Endodermal cell (in vitro differentiated cells): ENCODE results near the gene DLX4. TPM values are rescaled to one million over a fixed set of nuclear protein-coding genes. Genes with fewer than 3 reads are reported as not detected.
A peak's percentile ranks its signal among the peaks of the same experiment; 100 is the strongest.

Source experiments
- DNase-seq: peaks from one replicate; pipeline ENCODE4 v3.0.0-alpha.2; 2017
- H3K27ac ChIP-seq: 2 replicates; pipeline ENCODE4 v1.5.1; 2013; ENCODE audit warnings: mild to moderate bottlenecking, low read depth, low read length, moderate library complexity
- H3K27me3 ChIP-seq: 2 replicates; pipeline ENCODE4 v1.6.1; 2013; ENCODE audit warnings: mild to moderate bottlenecking, low read length, moderate library complexity; ENCODE audit not compliant: insufficient read depth, control insufficient read depth, poor library complexity, severe bottlenecking
- H3K36me3 ChIP-seq: 2 replicates; pipeline ENCODE4 v1.7.0; 2013; ENCODE audit warnings: mild to moderate bottlenecking, low read length, moderate library complexity; ENCODE audit not compliant: control insufficient read depth, insufficient read depth
- H3K4me1 ChIP-seq: one replicate; pipeline ENCODE4 v1.7.0; 2013; ENCODE audit warnings: low read length; ENCODE audit not compliant: control insufficient read depth, insufficient read depth
- H3K4me3 ChIP-seq: 2 replicates; pipeline ENCODE4 v1.5.1; 2013; ENCODE audit warnings: mild to moderate bottlenecking, low read length, moderate library complexity
- H3K9ac ChIP-seq: 2 replicates; pipeline ENCODE4 v1.6.1; 2013; ENCODE audit warnings: mild to moderate bottlenecking, low read length, moderate library complexity; ENCODE audit not compliant: poor library complexity, severe bottlenecking; ENCODE audit errors: extremely low read depth
- H3K9me3 ChIP-seq: 2 replicates; pipeline ENCODE4 v1.6.1; 2013; ENCODE audit warnings: mild to moderate bottlenecking, low read length, moderate library complexity; ENCODE audit not compliant: control insufficient read depth
- H3K27ac Mint-ChIP-seq: 2 replicates; pipeline ENCODE4 v1.8.0; 2020; ENCODE audit warnings: mixed read lengths
- H3K27me3 Mint-ChIP-seq: 2 replicates; pipeline ENCODE4 v1.8.0; 2021; ENCODE audit warnings: mild to moderate bottlenecking, mixed read lengths; ENCODE audit not compliant: insufficient read depth
- H3K36me3 Mint-ChIP-seq: 2 replicates; pipeline ENCODE4 v1.8.0; 2020; ENCODE audit warnings: low read depth, mixed read lengths
- H3K4me1 Mint-ChIP-seq: 2 replicates; pipeline ENCODE4 v1.8.0; 2020; ENCODE audit warnings: mixed read lengths
- H3K4me3 Mint-ChIP-seq: 2 replicates; pipeline ENCODE4 v1.8.0; 2020; ENCODE audit warnings: mild to moderate bottlenecking, moderate library complexity, mixed read lengths
- H3K9me3 Mint-ChIP-seq: 2 replicates; pipeline ENCODE4 v1.8.0; 2020; ENCODE audit warnings: mild to moderate bottlenecking, mixed read lengths
- CTCF ChIP-seq: fragments of 200-600 bp; sonication (generic); conservative IDR thresholded peaks from 2 replicates; pipeline ENCODE4 v1.5.0; 2021; ENCODE audit warnings: antibody characterized with exemption, mild to moderate bottlenecking
- WGBS, 2 experiments: methylation state at CpG; one replicate each; pipeline versions ENCODE4 v1.1.5 to v1.1.7; 2013; ENCODE audit warnings: missing lambda C conversion rate in 2 of 2, mixed read lengths in 1 of 2; ENCODE audit not compliant: insufficient coverage in 1 of 2, insufficient read length in 1 of 2; 5-methylcytosine and 5-hydroxymethylcytosine counted together
- total RNA-seq, 2 donors: library from RNA; stranded (reverse); fragmentation: NEBNext Ultra II Directional in 1 of 2; extraction: Animal tissue kit (Norgen Biotek cat#: 25700) in 1 of 2; gene quantifications; 2 replicates in 1 of 2; 3 replicates in 1 of 2; pipeline ENCODE4 v1.2.1, GENCODE V29; 2021

The DLX4 gene
- total RNA-seq, 2 donors from 2014 or later, result 1.6 to 2.1 TPM

DNA sequence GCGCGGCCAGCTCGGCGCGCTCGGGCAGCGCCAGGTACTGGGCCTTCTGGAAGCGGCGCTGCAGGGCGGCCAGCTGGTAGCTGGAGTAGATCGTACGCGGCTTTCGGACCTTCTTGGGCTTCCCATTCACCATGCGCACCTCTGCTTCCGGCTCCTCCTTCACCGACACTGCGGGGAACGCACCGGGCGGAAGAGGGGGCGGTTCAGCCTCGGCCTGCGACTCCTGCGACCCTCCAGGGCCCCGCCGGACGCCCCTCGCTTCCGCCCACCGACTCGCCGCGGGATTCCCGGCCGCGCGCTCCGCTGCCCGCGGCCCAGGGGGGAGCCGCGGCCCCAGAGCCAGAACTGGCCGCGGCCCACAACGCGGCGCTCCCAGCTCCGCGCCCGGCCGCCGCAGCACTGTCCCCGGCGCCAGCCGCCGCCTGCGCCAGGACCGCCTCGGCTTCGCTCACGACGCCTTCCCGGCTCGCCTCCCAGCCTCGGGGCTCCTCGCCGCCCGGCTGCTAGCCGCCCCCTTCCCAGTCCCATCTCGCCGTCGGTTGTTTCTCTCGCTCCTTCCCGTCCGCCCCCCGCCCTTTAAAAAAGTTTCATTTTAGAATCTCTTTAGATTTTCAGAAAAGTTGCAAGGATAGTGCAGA, 24.6 kb downstream of the DLX4 start:
- DNase-seq, result peak; percentile 92
- Mint-ChIP-seq H3K27me3 (peaks cover 94% of the 10 kb centered on the region), H3K9me3 (peaks cover 1% of the 10 kb centered on the region), H3K4me1 (peaks cover 12% of the 10 kb centered on the region), H3K36me3 (no peaks in the 10 kb centered on the region), H3K4me3 (peak overlapping the region; percentile 56), H3K27ac (no peak overlapping the region)
- Histone ChIP-seq H3K4me1 (no peaks in the 10 kb centered on the region), H3K36me3 (no peaks in the 10 kb centered on the region), H3K4me3 (peak overlapping the region; percentile 71), H3K27me3 (peaks cover 95% of the 10 kb centered on the region), H3K27ac (no peak overlapping the region), H3K9ac (no peak overlapping the region), H3K9me3 (peaks cover 6% of the 10 kb centered on the region)
- WGBS, 2 experiments, result 1 to 2% methylated on average over 41 to 76 of the region's 77 CpGs
- no peak for TF ChIP-seq CTCF

GRCh38 chr17:49994085-49995054, 25.4 kb downstream of the DLX4 start:
- H3K36me3 Mint-ChIP-seq, result no peaks in the 10 kb centered on the region
- no peak overlapping the region for H3K27ac Mint-ChIP-seq
- Histone ChIP-seq H3K9me3 (peaks cover 6% of the 10 kb centered on the region), H3K36me3 (no peaks in the 10 kb centered on the region), H3K27me3 (peaks cover 92% of the 10 kb centered on the region), H3K27ac (no peak overlapping the region), H3K4me1 (no peaks in the 10 kb centered on the region), H3K9ac (no peak overlapping the region), H3K4me3 (peak overlapping the region; percentile 71)
- TF ChIP-seq CTCF, result peak; percentile 54
- DNase-seq, result peak; percentile 91
- peaks cover 91% of the 10 kb centered on the region for H3K27me3 Mint-ChIP-seq
- peak overlapping the region; percentile 56 for H3K4me3 Mint-ChIP-seq
- H3K9me3 Mint-ChIP-seq, result peaks cover 1% of the 10 kb centered on the region
- 8% methylated on average over 23 to 50 of the region's 50 CpGs for WGBS, 2 experiments
- H3K4me1 Mint-ChIP-seq, result peaks cover 12% of the 10 kb centered on the region

DNA sequence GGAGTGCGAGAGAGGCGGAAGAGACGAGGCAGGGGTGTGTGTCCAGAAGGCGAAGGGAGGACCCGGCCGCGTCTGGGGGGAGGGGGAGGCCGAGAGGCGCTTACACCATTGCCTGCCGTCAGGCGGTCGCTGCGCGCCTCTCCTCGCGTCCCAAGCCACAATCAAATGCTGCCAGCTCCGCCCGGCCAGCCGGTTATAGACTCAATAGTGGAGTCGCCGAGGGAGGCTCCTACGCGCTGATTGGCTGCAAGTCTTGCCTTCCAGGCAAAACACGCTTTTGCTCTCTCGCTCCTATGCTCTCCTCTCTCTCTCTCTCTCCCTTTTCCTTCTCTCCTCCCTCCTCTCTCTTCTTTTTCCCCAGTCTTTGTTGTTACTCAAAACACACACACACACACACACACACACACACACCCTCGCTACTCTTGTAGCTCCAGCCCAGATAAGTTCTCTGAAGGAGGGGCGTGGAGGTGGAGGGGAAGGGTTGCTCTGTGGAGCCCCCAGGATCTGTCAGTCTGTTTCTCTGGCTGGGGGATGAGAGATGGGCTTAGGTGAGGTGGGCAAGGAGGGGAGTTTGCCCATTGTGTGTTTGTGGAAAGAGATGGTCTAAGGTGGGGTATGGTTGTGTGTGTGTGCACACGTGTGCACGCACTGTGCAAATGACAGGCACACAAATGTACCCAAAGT, 26.2 kb downstream of the DLX4 start, which contains the start of gene DLX3:
DLX3 (minus strand) TSS at position 170 of the 684 bp plus-strand sequence. CDS start 226 bp downstream, outside the sequence.
- peaks cover 12% of the 10 kb centered on the region for H3K4me1 Mint-ChIP-seq
- Histone ChIP-seq H3K9ac (no peak within 1 kb of the TSS), H3K27ac (no peak within 1 kb of the TSS), H3K27me3 (peaks cover 92% of the 10 kb centered on the region), H3K4me3 (peak within 1 kb of the TSS; percentile 71), H3K36me3 (no peaks in the 10 kb centered on the region), H3K4me1 (no peaks in the 10 kb centered on the region), H3K9me3 (peaks cover 6% of the 10 kb centered on the region)
- no peak within 1 kb of the TSS for H3K27ac Mint-ChIP-seq
- WGBS, 2 experiments, result 0 to 3% methylated on average over 12 to 28 of the region's 29 CpGs
- DNase-seq, result peak; percentile 99
- H3K9me3 Mint-ChIP-seq, result peaks cover 1% of the 10 kb centered on the region
- TF ChIP-seq CTCF, result no peak
- peaks cover 90% of the 10 kb centered on the region for H3K27me3 Mint-ChIP-seq
- no peaks in the 10 kb centered on the region for H3K36me3 Mint-ChIP-seq
- H3K4me3 Mint-ChIP-seq, result peak within 1 kb of the TSS; percentile 56
